Type B pancreatic cell (in vitro differentiated cells): Measurements from ENCODE around the gene PHF5A. TPM values are rescaled to one million over a fixed set of nuclear protein-coding genes. Genes with fewer than 3 reads are reported as not detected.
A peak's percentile ranks its signal among the peaks of the same experiment; 100 is the strongest.

Source experiments
- DNase-seq: peaks from one replicate; pipeline ENCODE4 v3.0.0; 2021; ENCODE audit warnings: mixed read lengths; ENCODE audit not compliant: unreplicated experiment; ENCODE audit errors: extremely low spot score
- H3K27ac Mint-ChIP-seq: 2 replicates; pipeline ENCODE4 v1.8.0; 2021; ENCODE audit warnings: mild to moderate bottlenecking, mixed read lengths
- H3K27me3 Mint-ChIP-seq: 2 replicates; pipeline ENCODE4 v1.8.0; 2021; ENCODE audit warnings: mixed read lengths
- H3K36me3 Mint-ChIP-seq: 2 replicates; pipeline ENCODE4 v1.8.0; 2021; ENCODE audit warnings: mixed read lengths
- H3K4me1 Mint-ChIP-seq: one replicate; pipeline ENCODE4 v1.8.0; 2021; ENCODE audit warnings: mixed read lengths; ENCODE audit not compliant: unreplicated experiment
- H3K4me3 Mint-ChIP-seq: 2 replicates; pipeline ENCODE4 v1.8.0; 2021; ENCODE audit warnings: mild to moderate bottlenecking, mixed read lengths
- H3K9me3 Mint-ChIP-seq: 2 replicates; pipeline ENCODE4 v1.8.0; 2021; ENCODE audit warnings: mixed read lengths
- CTCF ChIP-seq: fragments of 200-600 bp; sonication (generic); conservative IDR thresholded peaks from 2 replicates; pipeline ENCODE4 v1.5.0; 2021; ENCODE audit warnings: antibody characterized with exemption, mild to moderate bottlenecking
- total RNA-seq: library from RNA; stranded (reverse); gene quantifications from 2 replicates; pipeline ENCODE4 v1.2.1, GENCODE V29; 2021; ENCODE audit warnings: low replicate concordance

The PHF5A gene
- total RNA-seq, 1 donor from 2014 or later: 54.8 TPM

DNA sequence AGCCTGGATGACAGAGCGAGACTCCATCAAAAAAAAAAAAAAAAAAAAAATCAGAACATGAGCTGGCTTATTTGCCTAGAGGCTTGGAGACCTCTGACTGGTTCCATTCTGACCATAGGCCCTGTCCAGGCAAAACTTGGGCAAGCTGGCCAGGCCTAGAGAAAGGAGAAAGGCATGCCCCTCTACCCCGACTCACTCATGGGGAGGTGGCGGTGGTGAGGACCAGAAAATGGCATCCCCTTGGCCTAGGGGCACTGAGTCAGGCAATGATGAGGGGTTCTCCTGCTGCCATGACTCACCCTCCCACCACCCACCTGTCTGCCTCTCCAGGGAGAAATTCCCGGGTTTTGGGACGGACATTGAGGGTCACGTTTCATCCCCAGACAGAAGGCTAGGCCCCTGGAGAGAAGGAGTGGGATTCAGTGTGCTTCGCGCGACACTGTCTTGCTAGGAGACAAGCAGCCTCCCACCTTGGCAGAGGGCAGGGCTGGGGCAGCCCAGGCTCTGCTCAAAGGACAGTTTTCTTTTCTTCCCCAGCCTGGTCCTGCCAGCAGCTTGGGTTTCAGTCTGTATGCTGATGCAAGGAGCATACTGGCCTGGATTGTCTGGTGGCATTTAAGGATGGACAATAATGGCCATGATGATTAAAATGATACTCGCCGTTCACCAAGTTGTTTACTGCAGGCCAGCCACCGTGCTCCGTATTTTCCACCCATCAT, 39.1 kb downstream of the PHF5A start:
- Mint-ChIP-seq H3K36me3 (peaks cover 10% of the 10 kb centered on the region), H3K9me3 (no peaks in the 10 kb centered on the region), H3K27ac (no peak overlapping the region), H3K4me3 (no peak overlapping the region), H3K27me3 (no peaks in the 10 kb centered on the region), H3K4me1 (no peaks in the 10 kb centered on the region)
- no peak for TF ChIP-seq CTCF
- DNase-seq: no peak

- peaks cover 10% of the 10 kb centered on the region for H3K36me3 Mint-ChIP-seq
- H3K27me3 Mint-ChIP-seq: no peaks in the 10 kb centered on the region
- H3K27ac Mint-ChIP-seq: peak overlapping the region; percentile 41
- no peak for DNase-seq
- no peaks in the 10 kb centered on the region for H3K4me1 Mint-ChIP-seq
- no peak overlapping the region for H3K4me3 Mint-ChIP-seq
- H3K9me3 Mint-ChIP-seq: no peaks in the 10 kb centered on the region
- no peak for TF ChIP-seq CTCF
Observed at GRCh38 chr22:41425660-41426365, 42.7 kb downstream of the PHF5A start.

DNA sequence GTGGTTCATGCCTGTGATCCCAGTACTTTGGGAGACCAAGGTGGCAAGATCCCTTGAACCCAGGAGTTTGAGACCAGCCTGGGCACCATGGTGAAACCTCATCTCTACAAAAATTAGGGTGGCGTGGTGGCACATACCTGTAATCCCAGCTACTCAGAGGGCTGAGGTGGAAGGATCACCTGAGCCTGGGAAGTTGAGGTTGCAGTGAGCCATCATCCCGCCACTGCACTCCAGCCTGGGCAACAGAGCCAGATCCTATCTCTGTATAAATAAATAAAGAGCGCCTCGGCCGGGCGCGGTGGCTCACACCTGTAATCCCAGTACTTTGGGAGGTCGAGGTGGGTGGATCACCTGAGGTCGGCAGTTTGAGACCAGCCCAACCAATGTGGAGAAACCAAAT, 49.8 kb downstream of the PHF5A start:
- H3K4me1 Mint-ChIP-seq: peaks cover 8% of the 10 kb centered on the region
- no peak overlapping the region for H3K4me3 Mint-ChIP-seq
- no peaks in the 10 kb centered on the region for H3K9me3 Mint-ChIP-seq
- DNase-seq: no peak
- no peak overlapping the region for H3K27ac Mint-ChIP-seq
- H3K27me3 Mint-ChIP-seq: no peaks in the 10 kb centered on the region
- no peaks in the 10 kb centered on the region for H3K36me3 Mint-ChIP-seq
- no peak for TF ChIP-seq CTCF

DNA sequence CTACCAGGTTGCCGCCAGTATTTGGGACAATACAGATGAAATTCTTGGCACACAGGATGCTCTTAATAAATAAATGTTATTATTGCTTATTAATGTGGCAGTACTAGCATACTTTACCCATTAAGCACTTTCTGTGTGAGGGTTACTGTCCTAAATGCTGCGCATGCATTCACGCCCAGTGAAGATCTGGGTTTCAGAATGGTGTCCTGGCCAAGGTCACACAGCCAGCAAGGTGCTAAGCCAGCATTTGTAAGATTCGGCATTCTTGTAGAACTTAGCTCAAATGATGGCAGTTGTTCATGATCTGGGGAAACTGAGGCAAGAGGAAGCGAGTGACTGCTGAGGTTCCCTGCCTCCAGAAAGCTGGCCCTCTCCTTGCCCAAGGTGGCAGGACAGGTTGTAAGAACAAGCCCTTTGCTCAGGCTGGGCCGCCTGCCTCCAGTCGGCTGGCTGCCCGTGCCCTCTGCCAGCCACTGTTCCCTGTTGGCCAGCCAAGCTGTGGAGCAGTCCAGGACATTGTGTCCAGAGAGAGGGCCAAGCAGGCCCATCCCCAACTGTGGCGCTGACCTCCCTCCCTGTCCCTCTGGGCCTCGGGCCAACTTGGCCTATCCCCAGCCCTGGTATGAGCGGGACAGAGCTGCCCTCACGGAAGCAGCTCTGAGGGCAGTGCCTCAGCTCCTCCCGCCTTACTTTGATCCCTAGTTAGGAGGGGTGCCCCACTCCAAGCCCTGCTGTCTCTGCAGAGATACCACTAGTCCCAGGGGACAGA, 50.7 kb downstream of the PHF5A start:
- H3K4me1 Mint-ChIP-seq: peaks cover 8% of the 10 kb centered on the region
- DNase-seq: no peak
- H3K9me3 Mint-ChIP-seq: no peaks in the 10 kb centered on the region
- no peak overlapping the region for H3K4me3 Mint-ChIP-seq
- H3K36me3 Mint-ChIP-seq: no peaks in the 10 kb centered on the region
- H3K27ac Mint-ChIP-seq: no peak overlapping the region
- H3K27me3 Mint-ChIP-seq: no peaks in the 10 kb centered on the region
- no peak for TF ChIP-seq CTCF

- Mint-ChIP-seq H3K4me3 (peak overlapping the region; percentile 60), H3K27me3 (no peaks in the 10 kb centered on the region), H3K4me1 (peaks cover 14% of the 10 kb centered on the region), H3K9me3 (no peaks in the 10 kb centered on the region), H3K27ac (peak overlapping the region; percentile 97), H3K36me3 (no peaks in the 10 kb centered on the region)
- TF ChIP-seq CTCF: no peak
- no peak for DNase-seq
Observed at GRCh38 chr22:41415554-41415953, 52.9 kb downstream of the PHF5A start.
